MM.1S (cell line): ENCODE measurements around the gene FAM170B.

Experiments used
- CTCF ChIP-seq: fragments of 300-600 bp; sonication (generic); IDR thresholded peaks from 2 replicates; pipeline ENCODE4 v1.5.1; 2016; ENCODE audit warnings: antibody characterized with exemption, low read length, mixed read lengths
- EZH2 ChIP-seq: fragments of 300-600 bp; sonication (generic); optimal IDR thresholded peaks from 2 replicates; pipeline ENCODE3; 2017; ENCODE audit warnings: low read depth, mild to moderate bottlenecking, antibody characterized with exemption, low read length, mixed read lengths
- EZH2phosphoT487 ChIP-seq: fragments of 300-600 bp; sonication (generic); IDR thresholded peaks from 2 replicates; pipeline ENCODE4 v1.6.1; 2018; ENCODE audit warnings: antibody characterized with exemption, low read length

DNA sequence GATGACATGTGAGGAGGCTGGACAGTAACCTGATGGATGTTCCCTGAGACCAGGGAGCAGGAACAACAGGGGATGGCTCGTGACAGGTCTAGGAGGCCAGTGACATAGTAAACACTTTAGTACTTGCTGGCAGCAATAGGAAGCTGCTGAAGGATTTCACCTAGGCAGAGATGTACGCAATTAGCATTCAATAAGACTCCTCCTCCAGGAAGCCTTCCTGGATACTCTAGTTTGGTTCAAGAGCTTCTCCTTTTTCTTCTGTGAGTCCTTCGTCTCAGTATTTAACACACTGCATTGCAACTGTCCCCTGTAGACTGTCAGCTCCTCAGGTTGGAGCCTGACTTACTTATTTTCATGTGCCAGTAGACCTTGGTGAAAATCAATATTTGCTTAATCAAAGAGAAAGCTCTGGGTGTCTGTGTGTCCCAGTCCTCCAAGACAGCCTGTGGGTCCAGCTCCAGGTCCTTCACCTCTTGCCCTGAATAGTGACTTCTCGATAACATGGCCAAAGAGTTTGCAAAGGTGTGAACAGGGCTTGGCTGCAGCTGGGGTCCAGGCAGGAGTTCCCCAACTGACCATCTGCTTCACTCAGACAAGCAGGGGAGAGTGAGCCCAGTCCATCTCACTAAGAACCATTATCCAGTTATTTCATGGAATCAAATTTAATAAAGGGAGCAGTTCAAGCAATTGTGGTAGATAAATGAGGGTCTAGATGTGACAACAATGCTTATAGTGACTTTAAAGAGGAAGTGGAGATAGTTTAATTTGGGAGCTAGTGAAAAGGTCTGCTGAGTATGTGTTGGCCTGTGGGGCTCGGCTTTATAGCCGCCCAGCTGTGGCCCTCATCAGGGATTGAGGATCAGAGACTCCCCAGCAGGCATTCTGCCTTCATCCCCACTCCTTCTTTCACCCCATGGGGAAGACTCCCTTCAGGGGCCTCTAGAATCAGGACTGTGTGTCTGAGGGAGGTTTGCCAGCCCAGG lies 45.0 kb upstream of the FAM170B start:
- TF ChIP-seq CTCF = no peak
- no peak for TF ChIP-seq EZH2phosphoT487
- no peak for TF ChIP-seq EZH2
